Endothelial cell of umbilical vein (primary cell): ENCODE results near the gene ZAR1L. TPM values are rescaled to one million over a fixed set of nuclear protein-coding genes. Genes with fewer than 3 reads are reported as not detected.

ENCODE experiments used
- BruUV-seq: library from RNA; stranded (reverse); fragments of 400-500 nt; replicated peaks from 2 replicates; lab custom pipeline; 2021; lab: Mats Ljungman, UMichigan
- CTCF ChIA-PET: fragments of 300-600, 350-600 bp; sonication (Branson Sonifier 250); formaldehyde crosslinking; loops from one replicate; lab custom pipeline; 2021; ENCODE audit warnings: antibody characterized with exemption, inconsistent platforms; lab: Charles Lee
- POLR2A ChIA-PET: fragments of 300-600, 350-600 bp; sonication (Branson Sonifier 250); formaldehyde crosslinking; loops from one replicate; lab custom pipeline; 2021; ENCODE audit warnings: antibody characterized with exemption, inconsistent platforms; lab: Charles Lee
- DNase-seq: peaks from one replicate; pipeline ENCODE4 v3.0.0-alpha.2; 2011; ENCODE audit warnings: low read depth, low spot score
- FAIRE-seq: peaks from 2 replicates; lab custom pipeline; 2011; peaks lifted over from hg19 to GRCh38; lab: Jason Lieb, UNC
- H2AFZ ChIP-seq: 2 replicates; pipeline ENCODE4 v1.6.0; 2012; ENCODE audit warnings: low read depth, low read length, control low read depth, inconsistent platforms
- H3K27ac ChIP-seq: 2 replicates; pipeline ENCODE4 v1.5.1; 2011; ENCODE audit warnings: low read depth, mild to moderate bottlenecking, control low read depth, low read length, moderate library complexity; ENCODE audit not compliant: insufficient read depth
- H3K27me3 ChIP-seq, 2 experiments: 2 replicates each; pipeline versions ENCODE4 v1.6.0 to v1.6.1; 2011; ENCODE audit warnings: low read length in 2 of 2, mixed read lengths in 1 of 2; ENCODE audit not compliant: control insufficient read depth in 2 of 2, insufficient read depth in 2 of 2
- H3K36me3 ChIP-seq, 2 experiments: 2 replicates in 1 of 2; 3 replicates in 1 of 2; pipeline ENCODE4 v1.5.1; 2011; ENCODE audit warnings: low read length in 2 of 2, mild to moderate bottlenecking in 1 of 2, moderate library complexity in 1 of 2; ENCODE audit not compliant: control insufficient read depth in 2 of 2, insufficient read depth in 2 of 2; ENCODE audit errors: extremely low read depth in 1 of 2
- H3K4me1 ChIP-seq: 3 replicates; pipeline ENCODE4 v1.5.1; 2011; ENCODE audit warnings: mild to moderate bottlenecking, low read length; ENCODE audit not compliant: control insufficient read depth, insufficient read depth; ENCODE audit errors: extremely low read depth
- H3K4me2 ChIP-seq: 2 replicates; pipeline ENCODE4 v1.6.1; 2011; ENCODE audit warnings: low read length, control low read depth, mixed read lengths; ENCODE audit not compliant: insufficient read depth
- H3K4me3 ChIP-seq, 3 experiments: fragments of 200-600 bp in 1 of 3; sonication (generic), shearing (Covaris generic) in 1 of 3; replicated peaks in 1 of 3; 2 replicates each; pipeline ENCODE4 v1.5.1; 2011 to 2016; ENCODE audit warnings: control low read depth in 3 of 3, low read length in 3 of 3, mild to moderate bottlenecking in 2 of 3, inconsistent platforms in 1 of 3, low read depth in 1 of 3, moderate library complexity in 1 of 3; ENCODE audit not compliant: insufficient read depth in 1 of 3
- H3K79me2 ChIP-seq: 2 replicates; pipeline ENCODE4 v1.6.0; 2012; ENCODE audit warnings: low read length, inconsistent platforms; ENCODE audit not compliant: control insufficient read depth, insufficient read depth
- H3K9ac ChIP-seq: replicated peaks from 2 replicates; pipeline ENCODE3; 2011; ENCODE audit warnings: low read length, control low read depth; ENCODE audit not compliant: insufficient read depth; ENCODE audit errors: extremely low read depth
- H3K9me1 ChIP-seq: replicated peaks from 3 replicates; pipeline ENCODE4 v1.6.0; 2011; ENCODE audit warnings: mild to moderate bottlenecking, low read length; ENCODE audit not compliant: control insufficient read depth, insufficient read depth; ENCODE audit errors: extremely low read depth
- H3K9me3 ChIP-seq: replicated peaks from 2 replicates; pipeline ENCODE4 v1.5.1; 2012; ENCODE audit warnings: low read length, inconsistent platforms; ENCODE audit not compliant: control insufficient read depth, insufficient read depth
- H4K20me1 ChIP-seq: replicated peaks from 2 replicates; pipeline ENCODE3; 2011; ENCODE audit warnings: mild to moderate bottlenecking, low read length; ENCODE audit not compliant: control insufficient read depth, insufficient read depth; ENCODE audit errors: extremely low read depth
- JUN ChIP-seq: IDR thresholded peaks from 2 replicates; pipeline ENCODE4 v1.6.1; 2011; ENCODE audit warnings: borderline replicate concordance, low read depth; ENCODE audit not compliant: insufficient read length, insufficient read depth
- dilution Hi-C: fragments of 300-500 bp; cut with MboI; formaldehyde crosslinking; loops from one replicate; pipeline ENCODE4 v1.15.0; 2019; ENCODE audit warnings: low sequenced_read_pairs; ENCODE audit not compliant: extremely low pct_ligation_motif_present
- intact Hi-C: fragments of 100-400 bp; cut with micrococcal nuclease; formaldehyde crosslinking; loops from one replicate; pipeline ENCODE4 v1.10.0; 2022
- polyA plus RNA-seq, 4 experiments: library from polyadenylated mRNA; depleted of rRNA in 3 of 4; stranded (reverse) in 3 of 4; unstranded in 1 of 4; fragments of >200 nt; gene quantifications; 2 replicates each; pipeline versions ENCODE4 v1.2.1 to v1.2.3, GENCODE V29; 2011 to 2012; ENCODE audit warnings: missing spikeins in 1 of 4
- total RNA-seq: library from RNA; stranded (reverse); gene quantifications from 2 replicates; pipeline ENCODE4 v1.2.3, GENCODE V29; 2021
- TF ChIP-seq, protein P1 (sequence below), 2 donors: IDR thresholded peaks; 1 replicate in 1 of 2; 2 replicates in 1 of 2; pipeline ENCODE4 v1.5.1; 2011; ENCODE audit warnings: low read length in 2 of 2, mild to moderate bottlenecking in 2 of 2, moderate library complexity in 2 of 2, control low read depth in 1 of 2, inconsistent platforms in 1 of 2, low read depth in 1 of 2; ENCODE audit not compliant: insufficient read depth in 1 of 2; ENCODE audit errors: extremely low read depth in 1 of 2

Gene ZAR1L
- total and polyA plus RNA-seq, 2 donors (not counting 3 experiments of a cell fraction or from before 2014, with no cell fraction given), result not detected

GRCh38 chr13:32310134-32310706 is 4.9 kb downstream of the ZAR1L start:
- no peaks in the 10 kb centered on the region for H3K79me2 ChIP-seq
- FAIRE-seq (peak; percentile 78), DNase-seq (peak; percentile 72)
- H2AFZ ChIP-seq, result peak overlapping the region; percentile 95
- no peaks in the 10 kb centered on the region for H3K27me3 ChIP-seq
- TF ChIP-seq, protein P1, sequence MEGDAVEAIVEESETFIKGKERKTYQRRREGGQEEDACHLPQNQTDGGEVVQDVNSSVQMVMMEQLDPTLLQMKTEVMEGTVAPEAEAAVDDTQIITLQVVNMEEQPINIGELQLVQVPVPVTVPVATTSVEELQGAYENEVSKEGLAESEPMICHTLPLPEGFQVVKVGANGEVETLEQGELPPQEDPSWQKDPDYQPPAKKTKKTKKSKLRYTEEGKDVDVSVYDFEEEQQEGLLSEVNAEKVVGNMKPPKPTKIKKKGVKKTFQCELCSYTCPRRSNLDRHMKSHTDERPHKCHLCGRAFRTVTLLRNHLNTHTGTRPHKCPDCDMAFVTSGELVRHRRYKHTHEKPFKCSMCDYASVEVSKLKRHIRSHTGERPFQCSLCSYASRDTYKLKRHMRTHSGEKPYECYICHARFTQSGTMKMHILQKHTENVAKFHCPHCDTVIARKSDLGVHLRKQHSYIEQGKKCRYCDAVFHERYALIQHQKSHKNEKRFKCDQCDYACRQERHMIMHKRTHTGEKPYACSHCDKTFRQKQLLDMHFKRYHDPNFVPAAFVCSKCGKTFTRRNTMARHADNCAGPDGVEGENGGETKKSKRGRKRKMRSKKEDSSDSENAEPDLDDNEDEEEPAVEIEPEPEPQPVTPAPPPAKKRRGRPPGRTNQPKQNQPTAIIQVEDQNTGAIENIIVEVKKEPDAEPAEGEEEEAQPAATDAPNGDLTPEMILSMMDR (IDR thresholded peaks at IDR 0.05; ENCODE audit: extremely low read depth in 1 of 2, insufficient read depth in 1 of 2, low read depth in 1 of 2, low read length in 2 of 2), result peak; percentile 56 to 60
- TF ChIP-seq JUN, result no peak
- no peak overlapping the region for H3K4me3 ChIP-seq
- H3K27ac ChIP-seq, result no peak overlapping the region
- H3K4me2 ChIP-seq, result peak overlapping the region; percentile 72
- ChIA-PET POLR2A (no interaction called here), CTCF (interaction anchor here (3.2 to 5.6 kb wide), 2 partner anchors 64 kb away, joined by 31 to 47 read pairs; no protein-coding TSS in a partner anchor)
- intact Hi-C loops, result loop anchor here (1.0 to 10.0 kb wide), 6 partner anchors 26 to 400 kb away; partner anchors contain the start of gene N4BP2L2
- no TSS peak for BruUV-seq
- no peak overlapping the region for H3K9ac ChIP-seq
- no peaks in the 10 kb centered on the region for H3K9me1 ChIP-seq
- no peaks in the 10 kb centered on the region for H3K36me3 ChIP-seq
- dilution Hi-C loops, result no loop called here
- H3K9me3 ChIP-seq, result no peaks in the 10 kb centered on the region
- peaks cover 14% of the 10 kb centered on the region for H3K4me1 ChIP-seq
- no peaks in the 10 kb centered on the region for H4K20me1 ChIP-seq
